Duodenal mucosa (tissue), 2 donors: ENCODE data around the gene RAPGEF3.
A peak's percentile ranks its signal among the peaks of the same experiment; 100 is the strongest.

Experiments used
- H3K27ac ChIP-seq: one replicate; pipeline ENCODE4 v1.7.0; 2013; ENCODE audit warnings: low read depth, low read length
- H3K27me3 ChIP-seq, 2 donors: one replicate each; pipeline ENCODE4 v1.7.0; 2013; ENCODE audit warnings: low read length in 2 of 2, control low read depth in 1 of 2; ENCODE audit not compliant: insufficient read depth in 2 of 2, control insufficient read depth in 1 of 2
- H3K36me3 ChIP-seq, 2 donors: one replicate each; pipeline ENCODE4 v1.7.0; 2013; ENCODE audit warnings: low read length in 2 of 2, control low read depth in 1 of 2; ENCODE audit not compliant: insufficient read depth in 2 of 2, control insufficient read depth in 1 of 2
- H3K4me1 ChIP-seq, 2 donors: one replicate each; pipeline ENCODE4 v1.7.0; 2013; ENCODE audit warnings: low read length in 2 of 2, control low read depth in 1 of 2; ENCODE audit not compliant: insufficient read depth in 2 of 2, control insufficient read depth in 1 of 2
- H3K4me3 ChIP-seq, 2 donors: one replicate each; pipeline ENCODE4 v1.7.0; 2013; ENCODE audit warnings: low read length in 2 of 2, low read depth in 1 of 2
- H3K9ac ChIP-seq, 2 donors: one replicate each; pipeline ENCODE4 v1.7.0; 2013; ENCODE audit warnings: low read length in 2 of 2, low read depth in 1 of 2
- H3K9me3 ChIP-seq, 2 donors: one replicate each; pipeline ENCODE4 v1.7.0; 2013; ENCODE audit warnings: low read length in 2 of 2, control low read depth in 1 of 2; ENCODE audit not compliant: control insufficient read depth in 1 of 2

RAPGEF3 gene

DNA sequence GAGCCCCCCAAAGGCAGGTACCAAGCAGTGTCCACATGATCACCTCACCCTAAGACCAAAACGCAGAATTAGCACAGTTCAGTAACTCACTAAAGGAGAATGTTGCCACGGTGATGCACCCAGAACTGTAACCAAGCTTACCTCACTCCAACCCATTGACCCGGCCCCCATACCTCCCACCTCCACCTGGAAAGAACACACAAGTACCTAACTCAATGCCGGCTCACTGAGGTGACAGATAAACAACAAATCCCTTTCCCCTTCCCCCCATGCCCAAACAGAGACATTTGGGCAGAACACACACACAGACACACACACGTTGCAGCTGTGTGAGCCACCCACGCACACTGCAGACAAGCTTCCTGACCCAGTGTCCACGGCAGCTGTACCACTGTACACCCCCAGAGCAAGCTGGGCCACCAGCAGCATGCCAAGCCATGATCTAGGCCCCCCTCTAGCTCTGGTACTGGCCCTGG is 1.3 kb downstream of the RAPGEF3 start:
- Histone ChIP-seq H3K9me3 (no peaks in the 10 kb centered on the region), H3K4me1 (peaks cover 54 to 59% of the 10 kb centered on the region in 2 donors), H3K4me3 (peak overlapping the region; percentile 41 to 75), H3K9ac (no peak overlapping the region), H3K36me3 (no peaks in the 10 kb centered on the region), H3K27me3 (no peaks in the 10 kb centered on the region), H3K27ac (peak overlapping the region; percentile 57)

DNA sequence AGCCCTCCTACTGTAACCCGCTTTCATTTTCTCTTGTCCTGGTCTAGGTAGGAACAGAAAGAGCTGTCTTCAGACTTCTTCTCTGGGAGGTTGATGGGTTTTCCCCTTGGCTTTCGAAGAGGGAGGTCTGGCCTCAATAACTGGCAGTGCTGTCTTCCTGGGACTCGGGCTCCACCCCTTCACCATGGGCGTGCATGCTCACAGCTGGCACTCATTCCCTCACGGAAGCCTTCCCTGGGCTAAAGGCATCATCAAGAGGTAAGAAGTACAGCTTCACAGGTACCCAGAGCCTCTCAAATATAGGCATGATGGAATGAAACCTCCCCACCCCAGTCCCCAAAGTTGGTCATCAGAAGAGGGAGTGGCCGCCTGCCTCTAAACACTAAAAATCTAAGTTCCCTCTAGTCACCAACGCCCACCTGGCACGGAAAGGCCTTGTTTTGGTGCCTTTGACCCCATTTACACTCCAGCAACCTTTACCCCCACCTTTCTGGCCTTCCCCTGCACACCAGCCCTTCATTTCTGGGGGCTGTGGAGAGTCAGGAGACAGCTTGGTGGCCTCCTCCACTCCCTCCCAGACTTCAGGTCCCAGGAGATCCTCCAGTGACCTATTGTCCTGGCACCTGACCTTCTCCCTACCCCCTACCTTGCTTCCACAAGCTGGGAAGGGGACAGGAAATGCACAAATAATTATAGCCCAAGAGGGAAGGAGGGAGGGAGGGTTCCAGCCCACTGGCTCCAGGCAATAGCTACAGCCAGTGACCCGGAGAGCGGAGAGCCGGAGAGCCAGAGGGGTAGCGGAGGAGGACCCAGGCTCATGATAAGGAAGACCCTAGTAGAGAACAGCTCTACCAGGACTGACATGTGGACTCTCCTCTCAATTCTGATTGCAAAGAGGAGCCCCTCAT is 2.8 kb downstream of the RAPGEF3 start:
- Histone ChIP-seq H3K9ac (no peak overlapping the region), H3K27ac (peak overlapping the region; percentile 5), H3K4me1 (peaks cover 54 to 59% of the 10 kb centered on the region in 2 donors), H3K27me3 (no peaks in the 10 kb centered on the region), H3K36me3 (no peaks in the 10 kb centered on the region), H3K4me3 (peak overlapping the region; percentile 13 to 52), H3K9me3 (no peaks in the 10 kb centered on the region)

DNA sequence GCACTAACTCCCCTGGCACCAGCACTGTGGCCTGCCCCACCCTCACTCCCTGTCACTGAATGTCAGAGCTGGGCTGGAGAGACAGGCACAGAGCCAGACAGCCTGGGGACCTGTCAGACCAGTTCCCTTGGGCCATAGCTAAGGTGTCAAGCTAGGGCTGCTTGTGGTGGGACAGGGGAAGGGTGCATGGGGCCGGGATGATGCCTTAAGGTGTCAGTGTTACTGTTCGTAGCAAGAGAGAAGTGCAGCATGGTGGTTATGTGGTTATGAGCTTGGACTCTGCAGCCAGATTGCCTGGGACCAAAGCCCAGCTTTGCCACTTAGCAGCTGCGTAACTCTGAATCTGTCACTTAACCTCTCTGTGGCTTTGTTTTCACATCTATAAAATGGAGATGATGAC is 3.8 kb downstream of the RAPGEF3 start:
- Histone ChIP-seq H3K9ac (peak overlapping the region in 1 of 2 donors; percentile 29), H3K27ac (peak overlapping the region; percentile 26), H3K36me3 (no peaks in the 10 kb centered on the region), H3K27me3 (no peaks in the 10 kb centered on the region), H3K9me3 (no peaks in the 10 kb centered on the region), H3K4me3 (peak overlapping the region; percentile 13 to 52), H3K4me1 (peaks cover 55 to 59% of the 10 kb centered on the region in 2 donors)

DNA sequence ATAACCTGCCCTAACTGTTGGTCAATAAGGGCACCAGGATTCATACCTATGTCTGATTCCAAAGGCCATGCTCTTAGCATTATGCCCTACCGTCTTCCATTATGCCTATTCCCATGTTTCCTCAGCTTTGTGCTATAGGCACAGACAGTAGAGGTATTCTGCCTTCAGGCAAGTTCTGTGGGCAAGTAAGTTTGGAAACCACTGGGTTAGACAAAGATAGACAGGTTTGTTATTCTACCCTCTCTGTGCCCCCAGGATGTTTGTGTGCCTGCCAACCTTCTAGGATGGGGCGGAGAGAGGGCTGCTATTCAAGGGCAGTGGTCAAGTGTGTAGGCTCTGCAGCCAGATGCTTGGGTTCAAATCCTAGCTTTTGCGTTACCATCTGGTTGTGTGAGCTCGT is 4.6 kb downstream of the RAPGEF3 start:
- Histone ChIP-seq H3K27me3 (no peaks in the 10 kb centered on the region), H3K4me3 (no peak overlapping the region), H3K4me1 (peaks cover 54 to 55% of the 10 kb centered on the region in 2 donors), H3K36me3 (no peaks in the 10 kb centered on the region), H3K9me3 (no peaks in the 10 kb centered on the region), H3K27ac (peak overlapping the region; percentile 8), H3K9ac (peak overlapping the region in 1 of 2 donors; percentile 41)

DNA sequence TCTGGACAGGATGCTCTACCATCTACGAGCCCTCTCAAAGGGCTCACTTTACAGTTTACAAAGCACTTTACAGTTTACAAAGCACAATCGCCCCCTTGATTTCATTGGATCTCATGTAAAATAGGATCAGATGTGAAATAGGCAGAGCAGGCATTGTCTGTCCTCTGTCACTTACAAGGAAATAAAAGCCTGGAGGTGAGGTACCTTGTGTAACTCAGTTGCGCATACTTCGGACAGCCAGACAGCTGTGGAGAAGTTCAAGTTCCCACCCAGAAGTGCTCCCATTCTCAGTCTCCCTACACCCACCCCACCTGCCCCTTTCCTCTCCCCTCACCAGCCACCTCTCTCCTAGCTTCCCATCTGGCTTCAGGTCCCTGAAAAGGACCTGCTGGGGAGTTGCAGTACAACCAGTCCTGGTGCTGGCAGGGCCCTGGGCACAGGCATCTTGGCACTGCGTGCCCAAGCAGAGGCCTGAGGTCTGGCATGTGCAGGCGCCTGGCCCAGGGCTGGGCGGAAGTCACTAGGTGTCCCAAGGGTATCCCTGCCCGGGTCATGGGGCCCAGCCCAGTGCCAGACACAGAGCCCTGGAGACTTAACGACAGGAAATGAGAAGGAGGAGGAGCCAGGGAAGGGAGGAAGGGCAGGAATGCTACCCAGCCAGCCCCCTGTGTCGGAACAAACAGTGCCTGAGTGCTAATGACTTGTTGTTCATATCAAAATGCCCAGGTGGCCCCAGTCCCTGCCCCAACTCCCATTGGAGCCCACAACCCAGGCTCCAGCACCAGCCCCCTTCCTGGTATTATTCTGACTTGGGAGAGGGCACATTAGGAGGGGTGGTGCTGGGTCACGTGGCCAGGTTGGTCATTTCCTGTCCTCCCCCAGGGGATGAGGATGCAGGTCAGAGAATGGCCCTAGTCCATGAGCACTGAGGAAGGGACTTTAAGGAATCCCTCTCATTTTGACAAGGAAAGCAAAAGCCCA is 5.4 kb downstream of the RAPGEF3 start:
- no peak overlapping the region for H3K4me3 ChIP-seq
- peak overlapping the region; percentile 8 for H3K27ac ChIP-seq
- H3K4me1 ChIP-seq: peaks cover 48 to 52% of the 10 kb centered on the region in 2 donors

DNA sequence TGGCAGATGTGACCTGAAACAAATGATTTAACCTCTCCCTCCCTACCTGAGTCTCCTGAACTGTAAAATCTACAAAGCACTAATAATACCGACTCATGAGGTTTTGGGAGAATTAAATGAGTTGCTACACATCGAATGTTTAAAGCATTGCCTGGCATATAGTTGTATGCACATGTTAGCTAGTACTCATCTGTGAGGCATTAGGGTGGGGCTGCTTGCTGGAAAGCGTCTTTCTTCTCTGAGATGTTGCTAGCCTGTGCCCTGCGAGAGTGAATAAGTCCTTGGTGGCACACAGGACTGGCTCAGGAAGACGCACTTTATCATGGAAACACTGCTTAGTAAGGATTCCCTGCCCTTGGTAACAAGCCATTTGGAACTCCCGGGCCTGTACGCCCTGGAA is 6.1 kb downstream of the RAPGEF3 start:
- H3K9me3 ChIP-seq: no peaks in the 10 kb centered on the region
- no peak overlapping the region for H3K27ac ChIP-seq
- no peaks in the 10 kb centered on the region for H3K36me3 ChIP-seq
- H3K27me3 ChIP-seq: no peaks in the 10 kb centered on the region
- H3K4me1 ChIP-seq: peaks cover 40 to 46% of the 10 kb centered on the region in 2 donors
- no peak overlapping the region for H3K9ac ChIP-seq
- no peak overlapping the region for H3K4me3 ChIP-seq

More for the DNA sequence above, 5.4 kb downstream of the RAPGEF3 start:
- no peaks in the 10 kb centered on the region for H3K36me3 ChIP-seq
- H3K27me3 ChIP-seq: no peaks in the 10 kb centered on the region
- no peaks in the 10 kb centered on the region for H3K9me3 ChIP-seq
- H3K9ac ChIP-seq: no peak overlapping the region

DNA sequence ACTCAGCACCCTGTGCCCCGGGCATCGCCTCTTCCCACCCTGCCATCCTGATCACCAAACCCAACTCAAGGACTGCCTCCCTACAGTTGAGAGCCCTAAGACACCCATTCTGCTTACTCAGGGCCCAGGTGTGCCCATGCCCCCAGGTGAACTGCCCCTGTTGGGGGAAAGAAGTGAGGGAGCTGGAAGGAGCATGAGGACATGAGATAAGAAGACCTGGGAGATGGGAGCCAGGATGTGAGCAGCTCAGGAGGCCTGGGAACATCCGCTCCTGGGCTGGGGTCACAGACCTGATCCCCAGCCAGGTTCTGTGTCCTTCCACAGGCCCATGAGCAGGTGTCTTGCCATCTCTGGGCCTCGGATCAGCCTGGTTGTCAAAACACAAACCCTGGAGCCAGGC is 6.6 kb downstream of the RAPGEF3 start:
- H3K27ac ChIP-seq: no peak overlapping the region

DNA sequence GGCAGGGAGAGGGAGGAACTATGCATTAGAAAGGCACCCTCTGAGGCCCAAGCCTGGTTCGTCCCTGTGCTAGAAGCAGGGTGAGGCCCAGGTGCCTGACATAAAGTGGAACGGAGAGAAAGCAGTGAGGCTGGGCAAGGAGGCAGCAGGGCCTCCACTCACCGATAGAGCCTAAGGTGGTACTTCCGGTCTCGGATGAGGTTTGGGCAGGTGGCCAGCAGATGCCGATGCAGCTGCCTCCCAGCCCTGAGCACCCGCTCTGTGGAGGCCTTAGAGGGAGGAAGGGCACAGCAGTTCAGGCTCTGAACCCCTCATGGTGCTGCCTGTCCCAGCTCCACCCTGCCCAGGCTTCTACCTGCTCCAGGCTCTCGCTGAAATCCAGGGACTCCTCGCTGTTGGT is 7.1 kb downstream of the RAPGEF3 start:
- Histone ChIP-seq H3K36me3 (no peaks in the 10 kb centered on the region), H3K27me3 (no peaks in the 10 kb centered on the region), H3K4me3 (no peak overlapping the region), H3K4me1 (peaks cover 41 to 50% of the 10 kb centered on the region in 2 donors), H3K27ac (no peak overlapping the region), H3K9ac (no peak overlapping the region), H3K9me3 (no peaks in the 10 kb centered on the region)

More for the DNA sequence above, 6.6 kb downstream of the RAPGEF3 start:
- Histone ChIP-seq H3K9me3 (no peaks in the 10 kb centered on the region), H3K9ac (no peak overlapping the region), H3K27me3 (no peaks in the 10 kb centered on the region), H3K4me3 (no peak overlapping the region), H3K4me1 (peaks cover 36 to 46% of the 10 kb centered on the region in 2 donors), H3K36me3 (no peaks in the 10 kb centered on the region)

DNA sequence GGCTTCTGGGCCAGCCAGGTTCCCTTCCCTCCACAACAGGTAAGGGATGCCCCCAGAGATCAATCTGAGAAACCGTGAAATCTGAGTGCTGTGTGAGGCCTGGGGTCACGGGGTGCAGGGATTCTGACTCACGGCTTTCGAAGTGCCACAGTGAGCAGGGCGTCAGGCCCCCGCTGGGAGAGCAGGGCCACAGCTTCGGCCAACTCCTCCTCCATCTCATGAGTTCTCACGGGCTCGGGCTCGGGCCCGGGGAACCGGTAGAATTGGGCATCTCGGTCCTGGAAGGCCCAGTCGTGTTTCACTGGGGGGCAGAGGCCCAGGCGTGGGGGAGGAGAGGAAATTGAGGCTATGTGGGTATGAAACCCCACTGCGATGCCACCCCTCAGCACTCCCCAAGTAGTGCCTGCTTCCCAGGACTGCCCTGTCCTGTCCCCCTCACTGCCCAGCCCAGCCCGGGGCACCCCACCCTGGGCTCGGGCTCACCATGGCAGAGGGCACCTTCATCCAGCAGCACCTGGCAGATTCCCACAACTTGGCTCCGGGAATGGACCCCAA is 7.7 kb downstream of the RAPGEF3 start:
- peaks cover 38 to 49% of the 10 kb centered on the region in 2 donors for H3K4me1 ChIP-seq
- no peak overlapping the region for H3K9ac ChIP-seq
- no peaks in the 10 kb centered on the region for H3K27me3 ChIP-seq
- no peak overlapping the region for H3K27ac ChIP-seq
- H3K4me3 ChIP-seq: no peak overlapping the region
- no peaks in the 10 kb centered on the region for H3K9me3 ChIP-seq
- no peaks in the 10 kb centered on the region for H3K36me3 ChIP-seq
